A204.1 (cell line): ENCODE results near the gene LPGAT1.

Source experiments
- FAIRE-seq: peaks from 2 replicates; lab custom pipeline; 2012; peaks lifted over from hg19 to GRCh38; lab: Jason Lieb, UNC

LPGAT1 gene

DNA sequence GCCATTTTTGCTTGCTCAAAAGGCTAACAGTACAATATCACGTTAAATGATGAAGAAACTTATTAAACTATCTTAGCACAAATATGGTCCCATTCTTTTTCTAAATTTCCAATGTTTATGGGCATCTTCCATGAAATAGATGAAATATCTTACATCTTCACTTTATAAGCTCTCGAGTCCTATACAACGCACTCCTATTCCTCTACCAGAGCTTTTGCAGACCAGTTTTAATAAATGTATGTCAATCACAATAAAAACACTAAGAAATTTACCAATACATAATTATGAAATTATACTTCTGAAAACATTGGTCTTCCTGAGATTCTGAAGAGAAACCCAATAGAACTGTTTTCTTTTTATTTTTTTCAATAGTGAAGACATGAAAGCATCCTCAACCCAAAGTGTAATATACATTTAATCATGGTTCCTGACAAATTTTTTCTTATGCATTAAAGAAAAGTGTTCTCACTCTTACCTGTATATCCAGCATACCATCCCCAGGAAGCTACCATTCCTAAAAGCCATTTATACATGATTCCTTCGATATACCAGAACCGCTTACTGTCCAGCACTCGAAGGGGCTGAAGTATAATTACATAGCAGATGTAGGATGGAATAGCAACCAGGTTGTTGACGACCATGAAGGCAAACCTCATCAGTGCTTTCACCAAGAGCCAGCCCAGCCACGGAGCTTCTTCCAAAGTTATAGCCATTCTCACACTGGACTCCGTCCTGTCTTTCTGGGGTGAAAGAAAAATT lies 1.8 kb downstream of the LPGAT1 start:
- FAIRE-seq: no peak

- FAIRE-seq: no peak
Measured at GRCh38 chr1:211827051-211827450, 3.5 kb downstream of the LPGAT1 start.

DNA sequence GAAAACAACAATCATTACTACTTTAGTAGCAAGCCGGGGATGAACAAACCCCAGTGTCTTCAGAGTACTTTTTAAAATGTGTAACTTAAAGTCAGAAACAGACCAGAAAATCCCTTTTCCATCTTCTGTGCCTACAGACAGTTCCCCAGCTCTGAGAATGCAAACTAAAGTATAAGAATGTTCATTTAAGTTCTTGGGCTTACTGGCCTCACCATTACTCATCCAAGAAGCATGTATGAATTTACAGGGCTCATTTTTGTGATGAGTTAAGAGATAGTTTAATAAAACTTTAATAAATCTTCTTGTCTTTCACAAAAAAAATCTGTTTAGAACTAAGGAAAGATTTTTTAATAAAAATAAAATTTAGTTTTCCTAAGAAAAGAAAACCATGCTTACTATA lies 4.6 kb downstream of the LPGAT1 start:
- FAIRE-seq: peak; percentile 39

DNA sequence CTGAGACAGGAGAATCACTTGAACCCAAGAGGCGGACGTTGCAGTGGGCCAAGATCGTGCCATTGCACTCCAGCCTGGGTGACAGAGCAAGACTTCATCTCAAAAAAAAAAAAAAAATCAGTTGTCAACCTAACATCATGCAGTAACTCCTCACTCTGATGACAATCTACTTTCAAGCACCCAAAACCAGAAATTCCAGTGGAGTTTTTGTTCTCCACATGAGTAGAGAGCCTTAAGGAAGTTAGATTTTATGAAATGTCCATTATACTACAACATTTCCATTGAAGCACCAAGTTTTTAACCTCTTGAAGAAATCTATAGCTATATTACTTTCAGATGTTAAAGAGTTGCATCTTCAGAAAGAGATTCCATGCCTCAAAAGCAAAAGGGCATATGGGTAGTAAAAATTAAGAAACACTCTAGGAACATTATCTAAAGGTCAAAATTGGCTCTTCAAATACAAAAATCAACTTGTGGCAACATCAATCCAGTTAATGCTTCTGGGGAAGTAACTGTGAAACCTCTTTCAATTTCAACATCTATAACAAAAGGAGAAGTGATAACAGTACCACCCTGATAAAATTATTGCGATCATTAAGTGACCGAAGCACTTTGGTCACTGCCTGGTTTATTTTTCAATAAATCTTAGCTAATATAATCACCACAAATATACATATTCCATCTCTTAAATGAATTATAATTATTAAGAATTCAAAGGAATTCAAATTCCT lies 7.7 kb downstream of the LPGAT1 start:
- no peak for FAIRE-seq

DNA sequence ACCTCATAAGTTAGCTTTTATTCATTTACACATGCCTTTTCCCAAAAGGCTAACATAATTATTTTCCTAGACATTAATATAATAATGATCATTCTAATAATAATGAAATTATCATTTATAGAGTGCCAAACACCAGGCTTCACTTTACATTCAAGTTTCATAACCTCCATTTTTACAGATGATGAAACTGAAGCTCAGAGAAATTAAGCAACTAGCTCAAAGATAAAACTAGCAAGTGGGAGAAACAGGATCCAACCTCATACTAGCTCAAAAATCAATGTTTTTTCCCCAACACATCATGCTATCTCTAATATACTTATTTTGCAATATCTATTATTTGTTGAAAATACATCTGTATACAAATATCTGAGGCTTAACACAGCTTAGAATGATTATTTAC lies 14.0 kb downstream of the LPGAT1 start:
- FAIRE-seq: no peak

DNA sequence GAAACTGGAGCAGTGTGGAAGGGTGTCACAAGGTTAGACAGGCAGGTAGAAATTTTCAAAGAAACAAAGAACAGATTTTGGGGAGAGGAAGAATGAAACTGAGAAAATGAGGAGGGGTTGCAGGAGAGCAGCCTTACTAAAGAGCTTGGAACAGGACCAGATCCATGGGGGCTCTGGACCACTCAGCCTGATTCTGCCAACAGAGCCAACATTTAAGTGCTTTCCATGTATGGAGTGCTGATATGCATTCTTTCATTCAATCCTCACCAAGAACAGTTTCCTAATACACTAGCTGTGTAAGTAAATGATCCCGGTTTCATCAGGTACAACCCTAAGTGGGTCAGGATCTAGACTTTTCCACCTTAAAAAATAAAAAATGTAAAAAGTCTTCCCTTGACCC lies 16.2 kb downstream of the LPGAT1 start:
- FAIRE-seq: no peak

- FAIRE-seq: no peak
Measured at GRCh38 chr1:211813590-211813989, 17.0 kb downstream of the LPGAT1 start.

DNA sequence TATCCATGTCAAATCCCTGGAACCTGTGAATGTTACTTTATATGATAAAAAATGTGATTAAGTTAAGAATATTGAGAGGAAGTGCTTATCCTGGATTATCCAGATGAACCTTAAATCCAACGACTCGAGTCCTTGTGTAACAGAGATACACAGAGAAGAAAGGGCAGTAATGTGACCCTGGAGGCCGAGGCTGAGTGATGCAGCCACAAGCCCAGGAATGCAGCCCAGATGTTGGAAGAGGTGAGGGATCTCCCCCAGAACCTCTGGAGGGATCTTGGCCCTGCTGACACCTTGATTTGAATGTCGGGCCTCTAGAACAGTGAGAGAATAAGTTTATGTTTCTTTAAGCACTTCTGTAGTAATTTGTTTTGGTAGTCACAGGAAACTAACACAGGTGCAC lies 18.0 kb downstream of the LPGAT1 start:
- FAIRE-seq: no peak

DNA sequence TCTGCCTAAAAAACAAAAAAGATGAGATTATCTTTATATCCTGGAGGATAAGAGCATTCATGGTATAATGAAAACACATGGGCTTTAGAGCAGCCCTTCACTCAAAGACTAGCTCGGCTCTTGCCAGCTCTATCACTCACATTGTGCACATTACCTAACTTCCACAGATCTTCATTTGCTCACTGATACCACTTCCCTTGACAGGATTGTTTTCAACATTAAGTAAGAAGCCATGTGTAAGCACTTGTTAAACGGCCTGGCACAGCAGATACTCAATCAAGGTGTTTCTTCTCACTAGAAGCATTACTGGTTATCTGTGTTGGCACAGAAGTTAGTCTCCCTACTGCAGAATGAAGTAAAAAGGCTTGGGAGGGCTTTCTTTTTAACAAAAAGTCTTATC lies 18.7 kb downstream of the LPGAT1 start:
- FAIRE-seq: no peak

GRCh38 chr1:211811126-211811525 lies 19.4 kb downstream of the LPGAT1 start:
- no peak for FAIRE-seq

DNA sequence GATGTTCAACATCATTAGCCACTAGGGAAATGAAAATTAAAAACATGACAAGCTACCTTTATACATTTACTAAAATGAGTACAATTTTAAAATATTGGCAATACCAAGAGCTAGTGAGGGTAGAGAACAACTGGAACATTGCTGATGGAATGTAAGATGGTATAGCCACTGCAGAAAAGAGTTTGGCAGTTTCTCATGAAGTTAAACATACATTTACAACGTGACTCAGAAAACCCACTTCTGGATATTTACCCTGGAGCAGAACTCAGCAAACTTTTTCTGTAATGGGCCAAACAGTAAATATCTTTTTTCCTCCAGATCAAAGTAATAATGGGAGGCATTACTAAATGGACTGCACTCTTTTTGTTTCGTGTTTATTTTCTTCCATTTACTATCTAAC lies 22.1 kb downstream of the LPGAT1 start:
- no peak for FAIRE-seq

- no peak for FAIRE-seq
Measured at GRCh38 chr1:211804915-211805314, 25.6 kb downstream of the LPGAT1 start.

DNA sequence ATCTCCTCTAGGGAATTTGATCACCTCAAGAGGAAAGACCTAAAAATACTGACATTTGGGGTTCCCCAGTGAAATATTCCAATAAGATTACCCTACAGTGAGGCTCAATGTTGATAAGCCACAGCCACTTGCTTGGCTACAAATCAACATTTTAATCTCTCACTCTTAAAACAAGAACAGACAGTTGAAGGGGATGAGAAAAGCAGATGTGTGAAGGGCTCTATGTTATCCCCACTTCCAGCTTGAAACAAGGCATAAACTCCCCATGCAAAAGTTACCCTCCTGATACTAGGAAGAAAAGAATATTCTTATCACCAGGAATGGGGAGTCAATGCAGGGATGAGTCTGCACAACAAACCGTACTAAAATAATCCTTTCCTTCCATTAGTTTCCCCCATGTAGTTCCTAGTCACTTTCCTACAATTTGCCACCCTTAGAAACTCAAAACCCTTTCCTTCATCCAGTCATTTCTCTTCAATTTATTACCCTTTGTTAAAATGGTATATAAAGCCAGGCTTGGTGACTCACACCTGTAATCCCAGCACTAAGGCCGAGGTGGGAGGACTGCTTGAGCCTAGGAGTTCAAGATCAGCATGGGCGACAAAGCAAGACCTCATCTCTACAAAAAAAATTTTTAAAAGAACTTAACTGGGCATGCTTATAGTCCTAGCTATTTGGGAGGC lies 29.5 kb downstream of the LPGAT1 start:
- no peak for FAIRE-seq

DNA sequence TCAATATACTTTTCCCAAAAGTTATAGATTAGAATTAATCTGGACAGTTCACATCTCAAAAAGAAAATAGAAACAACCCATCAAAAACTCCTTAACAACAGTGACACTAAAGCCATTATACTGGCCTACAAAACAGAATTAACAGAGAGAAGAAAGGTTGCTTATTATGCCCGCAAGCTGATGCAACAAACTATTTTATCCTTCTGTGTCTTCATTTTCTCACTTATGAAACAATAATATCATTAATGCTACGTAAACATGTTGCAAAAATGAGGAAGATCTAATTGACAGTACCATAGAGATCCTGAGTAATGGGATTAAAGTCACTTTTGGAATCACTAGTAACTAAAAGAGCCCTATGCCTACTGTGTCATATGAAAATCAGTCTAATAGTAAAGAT lies 32.6 kb downstream of the LPGAT1 start:
- no peak for FAIRE-seq

GRCh38 chr1:211791979-211792378 lies 38.6 kb downstream of the LPGAT1 start:
- no peak for FAIRE-seq

DNA sequence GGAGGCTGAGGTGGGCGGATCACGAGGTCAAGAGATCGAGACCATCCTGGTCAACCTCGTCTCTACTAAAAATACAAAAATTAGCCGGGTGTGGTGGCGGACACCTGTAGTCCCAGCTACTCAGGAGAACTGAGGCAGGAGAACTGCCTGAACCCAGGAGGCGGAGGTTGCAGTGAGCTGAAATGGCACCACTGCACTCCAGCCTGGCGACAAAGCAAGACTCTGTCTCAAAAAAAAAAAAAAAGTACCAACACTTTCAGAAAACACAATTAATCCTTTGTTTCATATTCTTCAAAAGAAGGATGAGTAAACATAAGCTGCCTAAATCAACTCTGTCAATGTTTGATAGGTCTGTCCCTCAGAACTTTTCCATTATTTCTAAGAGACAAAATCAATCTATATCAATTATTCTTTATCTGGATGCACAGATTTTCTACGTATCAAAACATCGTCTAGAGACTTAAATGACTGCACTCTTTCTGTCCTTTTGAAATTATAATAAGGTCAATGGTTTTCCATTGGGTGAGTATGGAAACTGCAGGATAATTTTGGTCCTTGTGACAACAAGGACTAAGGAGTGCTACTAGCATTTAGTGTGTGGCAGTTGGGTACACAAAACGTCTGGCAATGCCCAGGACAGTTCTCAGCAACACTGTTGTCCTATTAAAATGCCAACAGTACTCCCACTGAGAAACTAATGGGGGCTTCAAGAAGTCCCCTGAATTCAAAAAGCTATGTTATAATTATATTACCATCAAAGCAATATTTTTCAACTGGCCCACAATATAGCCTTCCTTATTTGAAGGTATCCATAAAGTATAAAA lies 40.7 kb downstream of the LPGAT1 start:
- FAIRE-seq: no peak

- no peak for FAIRE-seq
Measured at GRCh38 chr1:211788626-211789025, 41.9 kb downstream of the LPGAT1 start.

DNA sequence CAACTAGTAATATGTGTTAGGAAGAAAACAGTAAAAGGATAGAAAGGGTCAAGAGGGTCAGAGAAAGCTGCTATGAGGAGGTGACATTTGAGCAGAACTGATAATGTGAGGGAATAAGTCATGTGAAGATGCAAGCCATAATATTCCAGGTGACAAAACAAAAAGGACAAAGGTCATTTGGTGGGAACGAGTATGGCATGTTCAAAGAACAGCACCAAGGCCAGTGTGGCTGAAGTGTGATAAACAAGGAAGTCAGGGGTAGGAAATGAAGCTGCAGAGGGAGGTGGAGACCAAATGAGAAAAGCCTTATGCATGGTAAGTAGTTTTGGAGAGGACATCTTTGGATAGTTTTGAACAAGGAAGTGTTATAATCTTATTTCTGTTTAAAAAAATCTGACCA lies 46.7 kb downstream of the LPGAT1 start:
- no peak for FAIRE-seq

GRCh38 chr1:211783266-211783665 lies 47.3 kb downstream of the LPGAT1 start:
- FAIRE-seq: no peak

- FAIRE-seq: no peak
Measured at GRCh38 chr1:211781260-211781659, 49.3 kb downstream of the LPGAT1 start.

DNA sequence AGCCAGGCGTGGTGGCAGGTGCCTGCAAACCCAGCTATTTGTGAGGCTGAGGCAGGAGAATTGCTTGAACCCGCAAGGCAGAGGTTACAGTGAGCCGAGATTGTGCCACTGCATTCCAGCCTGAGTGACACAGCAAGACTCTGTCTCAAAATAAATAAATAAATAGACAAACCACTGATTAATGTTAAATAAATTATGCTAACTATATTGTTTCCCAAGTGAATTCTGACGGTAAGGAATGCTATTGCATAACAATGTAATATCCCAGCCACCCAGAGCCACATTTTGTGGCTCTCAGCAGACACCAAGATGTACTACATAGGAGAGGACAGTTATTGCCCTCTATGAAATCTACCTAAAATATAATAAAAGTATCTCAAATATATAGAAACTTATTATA lies 55.4 kb downstream of the LPGAT1 start:
- no peak for FAIRE-seq

DNA sequence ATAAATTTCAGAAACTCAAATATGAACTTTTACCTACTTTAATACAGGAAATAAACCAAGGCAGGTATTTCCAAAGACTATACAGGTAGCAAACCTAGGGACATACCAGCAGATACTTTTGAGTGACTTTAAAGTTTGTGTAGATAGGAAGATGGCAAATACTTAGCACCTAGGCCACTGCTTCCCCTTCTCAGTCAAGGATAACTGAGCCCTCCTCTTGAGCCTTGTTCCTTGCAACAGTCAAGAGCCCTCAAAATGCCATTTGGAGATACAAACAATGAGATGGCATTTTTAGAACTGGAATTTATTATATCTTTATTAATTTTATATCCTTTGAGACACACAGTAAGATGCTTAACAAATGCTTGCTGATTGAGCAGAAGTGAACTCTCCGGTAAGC lies 65.9 kb downstream of the LPGAT1 start:
- FAIRE-seq: no peak

GRCh38 chr1:211762206-211762605 lies 68.4 kb downstream of the LPGAT1 start:
- no peak for FAIRE-seq
